ENCODE results near the gene ARHGAP12.
"Not testable (repeated sequence)": the region's sequence is repeated elsewhere in the genome, so short reads cannot be mapped to it uniquely, and the experiment has no call there.

The ARHGAP12 gene

GRCh38 chr10:31974434-31975124, 45.9 kb upstream of the ARHGAP12 start:
- no peak for DNase-seq (ENCODE audit: low read depth in 1 of 2, low spot score in 1 of 2)
- H3K4me3 ChIP-seq (replicated peaks; ENCODE audit: insufficient read depth, low read length), result no peak overlapping the region
- no peak overlapping the region for H3K27ac ChIP-seq (replicated peaks)
- H3K27me3 ChIP-seq (ENCODE audit: insufficient read depth, poor library complexity, severe bottlenecking), result no peaks in the 10 kb centered on the region
- TF ChIP-seq REST (IDR thresholded peaks at IDR 0.05; ENCODE audit: insufficient replicate concordance, low read depth) (no peak), CTCF (IDR thresholded peaks at IDR 0.05; ENCODE audit: insufficient read depth, low read length) (no peak), SPI1 (IDR thresholded peaks at IDR 0.05; ENCODE audit: borderline replicate concordance, low read depth) (no peak), POLR2AphosphoS5 (IDR thresholded peaks at IDR 0.05; ENCODE audit: low read depth) (no peak), GABPA (IDR thresholded peaks at IDR 0.05; ENCODE audit: low read depth) (no peak)

GRCh38 chr10:31972519-31973041, 43.9 kb upstream of the ARHGAP12 start:
- TF ChIP-seq SPI1 (IDR thresholded peaks at IDR 0.05; ENCODE audit: borderline replicate concordance, low read depth), result no peak
- TF ChIP-seq POLR2AphosphoS5 (IDR thresholded peaks at IDR 0.05; ENCODE audit: low read depth), result no peak
- TF ChIP-seq GABPA (IDR thresholded peaks at IDR 0.05; ENCODE audit: low read depth), result no peak
- no peak for TF ChIP-seq CTCF (IDR thresholded peaks at IDR 0.05; ENCODE audit: insufficient read depth, low read length)
- TF ChIP-seq REST (IDR thresholded peaks at IDR 0.05; ENCODE audit: insufficient replicate concordance, low read depth), result no peak
- Histone ChIP-seq H3K27ac (replicated peaks) (no peak overlapping the region; the same call in 1 of the 2 replicates), H3K4me3 (replicated peaks; ENCODE audit: insufficient read depth, low read length) (no peak overlapping the region), H3K27me3 (ENCODE audit: insufficient read depth, poor library complexity, severe bottlenecking) (no peaks in the 10 kb centered on the region)
- peak in 1 of 2 experiments; percentile 84 for DNase-seq (ENCODE audit: low read depth in 1 of 2, low spot score in 1 of 2)

GRCh38 chr10:31969847-31970246, 41.2 kb upstream of the ARHGAP12 start:
- DNase-seq (ENCODE audit: low read depth in 1 of 2, low spot score in 1 of 2); H3K4me3 ChIP-seq (replicated peaks; ENCODE audit: insufficient read depth, low read length); H3K27ac ChIP-seq (replicated peaks); H3K27me3 ChIP-seq (ENCODE audit: insufficient read depth, poor library complexity, severe bottlenecking): not testable (repeated sequence)

- Histone ChIP-seq H3K27me3 (ENCODE audit: insufficient read depth, poor library complexity, severe bottlenecking) (no peaks in the 10 kb centered on the region), H3K27ac (replicated peaks) (no peak overlapping the region), H3K4me3 (replicated peaks; ENCODE audit: insufficient read depth, low read length) (no peak overlapping the region)
- DNase-seq (ENCODE audit: low read depth in 1 of 2, low spot score in 1 of 2), result no peak
- TF ChIP-seq SPI1 (IDR thresholded peaks at IDR 0.05; ENCODE audit: borderline replicate concordance, low read depth) (no peak), CTCF (IDR thresholded peaks at IDR 0.05; ENCODE audit: insufficient read depth, low read length) (no peak)
Observed at GRCh38 chr10:31963589-31963980, 35.0 kb upstream of the ARHGAP12 start.
